HG03159 (cell line): ENCODE measurements around the gene RIOK3.
"Not testable (repeated sequence)": the region's sequence is repeated elsewhere in the genome, so short reads cannot be mapped to it uniquely, and the experiment has no call there.

ENCODE experiments used
- ATAC-seq: cut with Tn5 transposase; IDR thresholded peaks from one replicate; pipeline ENCODE4 v1.9.1; 2021; ENCODE audit warnings: mild to moderate bottlenecking, moderate library complexity; ENCODE audit not compliant: unreplicated experiment

The RIOK3 gene

DNA sequence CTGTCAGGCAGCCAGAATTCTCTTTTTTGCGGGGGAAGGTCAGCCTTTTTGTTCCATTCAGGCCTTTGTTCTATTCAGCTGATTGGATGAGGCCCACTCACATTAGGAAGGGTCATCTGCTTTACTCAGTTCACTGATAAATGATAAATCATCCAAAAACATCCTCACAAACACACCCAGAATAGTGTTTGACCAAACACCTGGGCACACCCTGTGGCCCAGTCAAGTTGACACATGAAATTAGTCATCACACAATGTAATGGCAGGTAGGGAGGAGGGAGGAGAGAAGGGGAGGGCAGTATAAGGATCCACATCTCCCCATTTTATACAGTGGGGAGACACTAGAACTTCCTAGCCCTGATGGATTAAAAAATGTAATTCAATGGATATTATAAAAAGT is 41.9 kb downstream of the RIOK3 start:
- ATAC-seq, result no peak

DNA sequence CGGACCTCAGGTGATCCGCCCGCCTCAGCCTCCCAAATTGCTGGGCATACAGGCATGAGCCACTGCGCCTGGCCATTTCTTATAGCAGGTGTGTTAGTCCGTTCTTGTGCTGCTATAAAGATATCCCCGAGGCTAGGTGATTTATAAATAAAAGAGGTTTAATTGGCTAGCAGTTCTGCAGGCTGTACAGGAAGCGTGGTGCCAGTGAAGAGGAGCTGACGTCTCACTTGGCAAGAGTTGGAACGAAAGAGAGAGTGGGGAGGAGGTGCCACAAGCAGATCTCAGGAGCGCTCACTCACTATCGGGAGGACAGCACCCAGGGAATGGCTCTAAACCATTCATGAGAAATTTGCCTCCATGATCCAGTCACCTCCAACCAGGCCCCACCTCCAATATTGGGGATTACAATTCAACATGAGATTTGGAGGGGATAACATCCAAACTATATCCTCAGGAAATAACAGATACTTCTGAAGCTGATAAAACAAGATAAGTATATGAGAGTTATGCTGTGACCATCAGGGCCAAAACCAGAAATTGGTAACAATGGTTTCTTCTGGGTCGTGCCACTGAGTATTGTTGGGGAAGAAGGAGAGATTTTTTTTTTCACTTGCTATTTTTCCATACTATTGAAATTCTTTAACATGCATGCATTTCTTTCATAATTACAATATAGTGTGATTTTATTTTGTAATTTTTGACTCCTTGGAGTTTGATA is 42.8 kb downstream of the RIOK3 start:
- no peak for ATAC-seq

DNA sequence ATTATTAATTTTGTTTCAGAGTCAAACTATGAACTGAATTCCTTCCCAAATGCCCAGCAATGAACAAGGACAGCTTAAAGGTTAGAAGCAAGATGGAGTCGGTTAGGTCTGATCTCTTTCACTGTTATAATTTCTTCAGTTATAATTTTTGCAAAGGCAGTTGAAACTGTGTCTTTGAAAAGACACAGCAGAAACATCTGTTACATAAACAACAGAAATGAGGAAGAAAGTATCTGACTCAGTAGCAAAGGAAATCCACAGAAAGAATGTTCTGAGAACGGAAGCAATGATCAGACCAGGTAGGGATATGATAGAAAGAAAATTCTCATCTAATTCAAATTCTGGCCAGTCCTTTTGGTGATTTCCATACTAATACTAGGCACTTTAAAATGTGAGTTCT is 45.0 kb downstream of the RIOK3 start:
- ATAC-seq, result no peak

DNA sequence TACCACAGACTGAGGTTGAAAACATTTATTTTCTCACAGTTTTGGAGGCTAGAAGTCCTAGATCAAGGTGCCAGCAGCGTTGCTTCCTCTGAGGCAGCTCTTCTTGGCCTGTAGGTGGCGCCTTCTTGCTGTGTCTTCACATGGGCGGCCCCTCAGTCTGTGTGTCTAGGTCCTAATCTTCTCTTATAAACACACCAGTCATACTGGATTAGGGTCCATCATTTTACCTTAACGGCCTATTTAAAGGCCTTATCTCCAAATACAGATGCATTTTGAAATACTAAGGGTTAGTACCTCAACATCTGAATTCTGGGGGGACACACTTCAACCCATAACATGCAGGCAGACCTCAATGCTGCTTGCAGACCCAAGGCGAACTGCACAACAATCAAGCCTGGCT is 45.8 kb downstream of the RIOK3 start:
- ATAC-seq, result peak; percentile 38

DNA sequence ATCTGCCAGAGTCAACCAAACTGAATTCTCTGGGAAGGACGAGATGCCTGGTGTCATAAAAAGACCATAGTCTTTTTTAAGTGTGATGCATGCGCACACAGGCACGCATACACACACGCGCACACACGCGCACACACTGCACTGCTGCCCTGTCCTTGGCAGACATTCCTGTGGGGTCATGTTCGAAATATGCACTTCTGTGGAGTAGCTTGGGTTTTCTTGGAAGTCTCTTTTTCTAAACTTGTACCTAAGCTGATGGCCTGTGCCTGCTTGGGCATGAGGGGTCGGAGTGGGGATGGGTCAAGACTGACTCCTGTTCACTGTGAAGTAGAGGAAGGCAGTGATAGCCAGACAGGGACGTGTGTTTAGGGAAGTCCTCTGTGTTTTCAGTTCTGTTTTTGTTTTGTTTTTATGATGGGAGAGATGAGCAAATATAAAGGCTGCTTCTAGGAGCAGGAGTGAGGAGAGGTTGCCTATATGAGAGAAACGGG is 46.2 kb downstream of the RIOK3 start:
- no peak for ATAC-seq

DNA sequence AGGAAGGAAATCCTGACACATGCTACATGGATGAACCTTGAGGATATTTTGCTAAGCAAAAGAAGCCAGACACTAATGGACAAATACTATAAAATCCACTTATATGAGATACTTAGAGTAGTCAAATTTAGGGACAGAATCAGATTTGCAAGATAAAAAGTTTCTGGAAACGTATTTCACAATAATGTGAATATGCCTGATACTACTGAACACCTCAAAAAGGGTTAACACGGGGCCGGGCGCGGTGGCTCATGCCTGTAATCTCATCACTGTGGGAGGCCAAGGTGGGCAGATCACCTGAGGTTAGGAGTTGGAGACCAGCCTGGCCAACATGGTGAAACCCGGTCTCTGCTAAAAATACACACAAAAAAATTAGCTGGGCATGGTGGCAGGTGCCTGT is 48.5 kb downstream of the RIOK3 start:
- no peak for ATAC-seq

DNA sequence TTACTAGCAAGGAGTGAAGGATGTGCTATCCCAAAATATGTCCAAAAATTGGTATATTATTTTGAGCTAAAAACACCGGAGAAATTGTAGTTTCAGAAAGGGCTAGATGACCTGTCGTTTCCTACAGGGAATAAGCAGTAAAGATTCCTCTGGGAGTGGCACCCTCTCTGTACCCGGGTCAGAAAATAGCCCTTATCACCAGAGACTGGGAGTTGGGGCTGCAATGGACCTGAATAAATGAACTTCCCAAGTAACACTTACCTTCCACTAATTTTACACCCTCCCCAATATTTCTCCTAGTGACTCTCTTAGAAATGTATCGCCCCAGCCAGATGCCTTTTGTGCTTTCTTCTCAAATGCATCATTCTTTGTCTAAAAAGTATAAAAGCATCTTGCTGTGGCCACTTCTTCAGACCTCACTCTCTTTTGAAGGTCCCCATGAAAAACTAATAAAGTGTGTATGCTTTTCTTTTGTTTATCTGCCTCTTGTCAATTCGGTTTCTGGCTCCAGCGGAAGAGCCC is 49.5 kb downstream of the RIOK3 start:
- ATAC-seq, result no peak

DNA sequence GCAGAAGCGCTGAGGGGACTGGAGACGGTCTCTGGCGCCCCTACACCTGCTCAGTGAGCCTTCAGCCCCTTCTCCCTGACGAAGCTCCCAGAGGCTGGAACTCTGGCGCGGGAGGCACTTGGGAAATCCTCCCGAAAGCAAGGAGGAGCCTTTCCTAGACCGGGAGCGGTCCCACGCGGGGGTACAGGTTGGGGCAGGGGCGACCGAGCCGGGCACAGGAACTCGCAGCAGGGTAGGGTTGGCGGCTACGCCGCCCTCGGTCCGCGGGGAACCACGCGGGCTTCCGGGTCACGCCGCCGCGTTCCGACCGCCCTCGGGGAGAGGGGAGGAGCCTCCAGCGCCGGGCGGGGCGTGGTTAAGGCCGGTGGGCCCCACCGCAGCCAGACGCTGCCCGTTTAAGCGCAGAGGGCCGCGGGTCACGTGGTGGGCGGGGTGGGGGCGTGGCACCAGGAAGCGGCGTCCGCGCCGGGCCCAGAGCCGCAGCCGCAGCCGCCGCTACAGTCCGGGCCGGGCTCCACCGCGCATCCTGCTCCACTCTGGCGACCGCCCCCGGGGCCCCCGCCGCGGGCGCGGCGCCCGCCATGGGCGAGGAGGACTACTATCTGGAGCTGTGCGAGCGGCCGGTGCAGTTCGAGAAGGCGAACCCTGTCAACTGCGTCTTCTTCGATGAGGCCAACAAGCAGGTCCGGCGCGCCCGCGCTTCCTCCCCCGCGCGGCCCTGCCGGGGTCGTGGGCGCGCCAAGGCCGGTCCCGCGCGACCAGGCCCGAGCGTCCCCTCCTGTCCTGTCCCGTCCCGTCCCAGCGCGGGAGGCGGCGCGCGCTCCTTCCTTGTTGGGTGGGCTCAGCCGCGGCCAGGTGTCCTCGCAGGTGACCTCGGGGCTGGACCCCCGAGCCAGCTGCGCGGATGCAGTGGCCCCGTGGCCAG is 50.2 kb downstream of the RIOK3 start, which contains the start of gene RMC1:
Gene RMC1 (plus strand): TSS at position 474 of the 925 bp plus-strand sequence. CDS start 108 bp downstream, at position 582.
- ATAC-seq, result peak; percentile 70

DNA sequence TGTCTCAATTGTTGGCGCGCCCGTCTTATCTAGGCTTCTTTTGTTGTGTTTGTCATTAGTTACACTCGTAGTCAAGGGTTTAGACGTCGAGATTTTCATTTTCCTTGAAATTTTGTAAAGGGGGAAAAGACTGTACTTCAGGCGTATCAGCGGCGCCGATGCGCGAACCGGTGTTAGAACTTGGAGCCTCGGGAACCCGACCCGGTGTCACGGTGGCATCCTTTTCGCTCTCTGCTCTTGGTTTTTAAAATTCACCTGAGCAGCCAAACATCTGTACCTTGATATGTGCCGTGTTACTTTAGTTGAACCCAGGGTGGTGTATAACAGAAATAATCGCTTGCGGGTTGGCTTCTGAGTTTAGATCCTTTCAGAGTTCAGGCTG is 50.9 kb downstream of the RIOK3 start:
- no peak for ATAC-seq

DNA sequence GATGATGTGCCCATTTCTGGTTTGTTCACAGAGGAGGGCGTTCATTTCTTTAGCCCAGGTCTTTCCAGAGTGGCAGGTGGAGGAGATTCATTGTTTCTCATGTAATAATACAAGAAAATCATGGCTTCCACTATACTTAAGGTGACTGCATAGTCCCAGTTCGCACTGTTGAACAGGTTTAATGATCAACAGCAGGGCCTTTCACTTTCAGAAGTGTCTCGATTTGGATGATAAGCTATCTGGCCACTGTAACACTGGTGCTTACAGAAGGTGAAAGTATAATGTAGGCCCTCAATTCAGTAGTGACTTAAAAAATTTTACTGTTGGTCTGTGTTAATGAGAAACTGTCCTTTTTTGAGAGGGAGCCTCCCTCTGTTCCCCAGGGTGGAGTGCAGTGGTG is 51.6 kb downstream of the RIOK3 start:
- ATAC-seq, result peak; percentile 59

DNA sequence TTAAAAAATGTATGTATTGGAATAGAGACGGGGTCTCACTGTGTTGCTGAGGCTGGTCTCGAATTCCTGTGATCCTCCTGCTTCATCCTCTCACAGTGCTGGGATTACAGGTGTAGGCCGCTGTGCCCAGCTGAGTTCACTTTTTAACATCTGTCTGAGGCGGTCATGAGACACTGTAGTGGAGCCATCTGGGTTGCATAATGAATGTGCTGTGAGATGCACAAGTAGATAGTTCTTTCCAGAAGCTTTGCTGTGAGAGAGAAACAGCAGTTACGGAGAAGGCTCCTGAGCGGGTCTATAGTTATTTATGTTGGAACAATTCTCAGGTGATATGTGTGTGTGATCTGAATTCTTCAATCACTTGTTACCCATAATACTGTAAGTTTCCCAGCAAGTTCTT is 53.3 kb downstream of the RIOK3 start:
- no peak for ATAC-seq

DNA sequence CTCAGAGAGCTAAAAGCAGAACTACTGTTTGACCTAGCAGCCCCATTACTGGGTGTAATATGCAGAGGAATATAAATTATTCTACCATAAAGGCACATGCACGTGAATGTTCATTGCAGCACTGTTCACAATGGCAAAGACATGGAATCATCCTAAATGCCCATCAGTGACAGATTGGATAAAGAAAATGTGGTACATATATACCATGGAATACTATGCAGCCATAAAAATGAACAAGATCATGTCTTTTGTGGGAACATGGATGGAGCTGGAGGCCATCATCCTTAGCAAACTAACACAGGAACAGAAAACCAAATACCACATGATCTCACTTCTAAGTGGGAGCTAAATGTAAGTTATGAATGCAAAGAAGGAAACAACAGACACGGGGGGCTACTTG is 57.8 kb downstream of the RIOK3 start:
- not testable (repeated sequence) for ATAC-seq

DNA sequence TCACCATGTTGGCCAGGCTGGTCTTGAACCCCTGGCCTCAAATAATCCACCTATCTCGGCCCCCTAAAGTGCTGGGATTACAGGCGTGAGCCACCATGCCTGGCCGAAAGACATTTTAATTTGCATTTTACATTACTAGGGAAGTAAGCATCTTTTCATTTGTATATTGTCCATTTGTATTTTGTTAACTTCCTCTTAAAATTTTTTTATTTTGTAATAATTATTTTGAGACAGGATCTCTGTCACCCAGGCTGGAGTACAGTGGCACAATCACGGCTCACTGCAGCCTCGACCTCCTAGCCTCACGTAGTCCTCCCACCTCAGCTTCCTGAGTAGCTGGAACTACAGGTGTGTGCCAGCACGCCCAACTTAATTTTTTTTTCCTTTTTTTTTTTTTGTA is 59.1 kb downstream of the RIOK3 start:
- not testable (repeated sequence) for ATAC-seq

DNA sequence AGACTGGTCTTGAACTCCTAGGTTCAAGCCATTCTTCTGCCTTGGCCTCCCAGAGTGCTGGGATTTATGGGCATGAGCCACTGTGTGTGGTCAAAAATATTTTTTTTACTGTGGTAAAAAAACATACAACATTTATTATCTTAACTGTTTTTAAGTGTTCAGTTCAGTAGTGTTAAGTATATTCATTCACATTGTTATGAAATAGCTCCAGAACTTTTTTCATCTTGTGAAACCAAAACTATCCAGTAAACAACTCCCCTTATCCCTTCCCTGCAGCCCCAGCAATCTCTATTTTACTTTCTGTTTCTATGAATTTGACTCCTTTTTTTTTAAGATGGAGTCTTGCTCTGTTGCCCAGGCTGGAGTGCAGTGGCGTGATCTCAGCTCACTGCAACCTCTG is 59.6 kb downstream of the RIOK3 start:
- ATAC-seq, result no peak

DNA sequence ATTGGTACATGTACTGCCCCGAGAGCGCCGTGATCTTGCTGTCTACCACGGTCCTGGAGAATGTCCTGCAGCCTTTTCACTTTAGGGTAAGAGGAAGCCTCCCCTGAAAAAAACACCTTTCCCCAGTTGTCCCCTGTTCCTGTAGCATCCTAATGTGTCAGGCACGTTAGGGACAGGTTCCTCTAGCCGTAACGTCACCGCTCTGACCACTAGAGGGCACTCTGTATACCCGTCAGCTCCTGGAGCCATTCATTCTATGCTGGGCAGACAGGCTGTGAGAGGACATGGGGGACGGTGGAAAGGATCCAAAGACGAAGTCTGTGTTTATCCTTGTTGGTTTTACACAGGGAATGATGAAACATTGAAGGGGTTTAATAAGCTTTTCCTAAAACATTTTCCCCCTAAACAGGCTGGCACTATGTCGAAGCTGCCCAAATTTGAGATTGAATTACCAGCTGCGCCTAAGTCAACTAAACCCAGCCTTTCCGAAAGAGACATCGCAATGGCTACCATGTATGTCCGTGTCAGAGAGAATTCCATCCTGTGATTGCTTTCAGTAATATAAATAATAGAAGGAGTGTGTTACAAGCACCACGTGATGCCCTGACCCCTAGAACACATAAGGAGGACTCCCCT is 62.9 kb downstream of the RIOK3 start:
- peak; percentile 81 for ATAC-seq

DNA sequence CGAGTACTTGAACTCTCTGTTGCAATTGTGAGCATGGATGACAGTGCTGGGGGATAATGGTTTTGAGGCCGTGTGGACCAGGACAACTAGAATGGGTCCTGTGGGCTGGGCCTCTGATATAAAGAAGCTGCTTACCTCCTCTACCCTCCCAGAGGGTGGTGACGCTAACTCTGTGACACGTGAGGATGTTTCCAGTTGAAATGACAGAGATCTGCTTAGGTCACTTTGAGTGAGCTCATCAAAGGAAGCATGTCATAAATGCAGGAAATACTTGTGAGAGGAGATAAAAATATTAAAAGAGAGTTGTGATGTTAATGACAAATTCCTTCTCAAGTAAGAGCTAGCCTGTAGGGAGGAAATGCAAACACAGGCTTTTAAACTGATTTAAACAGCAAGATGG is 66.6 kb downstream of the RIOK3 start:
- no peak for ATAC-seq

DNA sequence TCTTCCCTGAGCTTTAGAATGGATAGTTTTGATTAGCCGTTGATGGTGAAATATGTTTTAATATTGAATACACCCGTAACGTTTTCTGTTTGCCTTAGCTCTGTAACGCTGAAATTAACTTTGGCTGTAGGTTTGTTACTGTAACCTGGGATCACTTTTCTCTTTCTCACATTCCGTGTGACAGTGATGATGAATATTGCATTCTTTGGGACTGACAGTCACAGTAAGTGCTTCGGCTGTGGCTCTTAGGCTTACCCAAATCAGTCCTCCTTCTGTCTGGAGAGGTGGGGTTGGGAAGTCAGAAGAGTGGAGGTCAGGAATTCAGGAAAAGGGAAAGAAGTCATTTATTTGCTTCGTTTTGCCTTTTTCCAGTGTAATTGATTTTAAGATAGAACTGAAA is 68.2 kb downstream of the RIOK3 start:
- no peak for ATAC-seq

DNA sequence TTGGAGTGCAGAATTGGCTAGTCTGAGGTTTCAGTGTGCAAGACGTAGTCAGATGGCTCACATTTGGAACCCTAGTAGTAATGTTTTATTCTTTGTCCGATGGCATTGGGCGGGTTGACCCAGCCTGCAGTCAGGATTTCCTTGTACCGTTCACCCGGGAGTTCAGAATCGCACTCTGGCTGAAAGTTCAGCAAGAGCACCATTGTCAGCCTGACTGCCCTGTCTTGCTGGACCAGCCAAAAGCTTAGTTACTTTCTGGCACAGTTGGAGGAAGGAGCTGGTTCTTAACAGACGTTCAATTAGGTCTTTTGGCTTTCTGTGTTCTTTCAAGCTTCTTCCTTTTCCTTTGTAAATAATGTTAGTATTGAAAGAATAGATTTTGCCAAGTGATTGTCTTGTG is 68.8 kb downstream of the RIOK3 start:
- no peak for ATAC-seq

DNA sequence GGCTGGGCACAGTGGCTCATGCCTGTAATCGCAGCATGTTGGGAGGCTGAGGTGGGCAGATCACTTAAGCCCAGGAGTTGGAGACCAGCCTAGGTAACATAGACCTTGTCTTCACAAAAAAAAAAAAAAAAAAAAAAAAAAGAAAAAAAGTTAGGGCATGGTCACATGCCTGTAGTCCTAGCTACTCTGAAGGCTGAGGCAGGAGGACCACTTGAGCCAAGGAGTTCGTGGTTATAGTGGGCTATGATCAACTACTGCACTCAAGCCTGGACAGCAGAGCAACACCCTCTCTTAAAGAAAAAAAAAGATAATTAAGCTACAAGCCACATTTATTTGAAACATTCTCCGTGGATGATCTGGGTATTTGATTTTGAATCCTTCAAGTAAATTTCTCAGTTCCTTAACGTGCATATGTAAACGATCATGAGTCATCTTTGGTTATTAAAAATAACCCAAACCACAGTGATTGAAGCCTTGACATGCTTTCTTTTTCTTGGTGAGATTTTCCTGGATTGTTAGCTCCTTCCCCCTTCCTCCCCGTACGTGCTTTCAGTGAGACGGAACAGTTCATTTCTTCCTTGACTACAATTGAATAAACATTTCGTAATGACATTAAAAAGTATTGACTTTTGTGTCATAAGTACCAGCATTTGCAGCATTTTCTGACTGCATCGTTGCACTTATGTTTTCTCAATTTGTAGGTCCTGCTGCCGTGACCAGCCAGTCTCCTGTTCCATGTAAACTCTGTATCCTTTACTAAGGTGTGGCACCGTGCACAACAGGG is 70.5 kb downstream of the RIOK3 start:
- no peak for ATAC-seq

DNA sequence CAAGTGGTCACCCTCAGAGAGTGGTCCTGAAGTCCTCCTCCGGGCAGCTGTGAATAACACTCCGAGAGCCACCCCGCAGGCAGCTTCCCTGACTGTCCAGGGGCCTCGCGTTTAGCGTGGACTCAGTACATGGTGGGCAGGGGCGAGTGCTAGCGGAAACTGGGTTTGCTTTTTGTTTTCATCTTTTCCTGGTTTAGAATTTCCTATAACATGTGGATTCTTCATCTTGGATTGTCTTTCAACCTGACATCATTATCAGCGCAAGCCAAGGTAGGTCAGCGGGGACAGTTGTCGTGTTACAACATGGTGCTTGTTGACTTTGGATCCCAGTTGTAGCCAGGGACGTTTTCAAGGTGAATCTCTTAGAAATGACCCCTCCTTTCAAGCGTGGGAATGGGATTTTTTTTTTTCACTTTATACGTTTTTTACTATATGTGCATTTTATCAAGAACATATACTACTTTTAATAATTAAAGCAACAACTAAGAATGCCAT is 71.2 kb downstream of the RIOK3 start:
- no peak for ATAC-seq
